Stimulated activated CD8-positive, alpha-beta memory T cell treated with anti-CD3 and anti-CD28 coated beads, Interleukin-2, amount 100 ng/mL, for 1 hour (primary cell): ENCODE results near the gene LIPF.
"Not testable (repeated sequence)": the region's sequence is repeated elsewhere in the genome, so short reads cannot be mapped to it uniquely, and the experiment has no call there.

Experiments used
- DNase-seq, 2 donors: peaks; one replicate each; pipeline ENCODE4 v3.0.0-alpha.2; 2020; ENCODE audit warnings: low read depth in 2 of 2

Gene LIPF

GRCh38 chr10:88664142-88664541, at the start of gene LIPF:
Gene LIPF (plus strand): TSS chr10:88664442. CDS start chr10:88667298, 2,856 bp downstream.
- no peak for DNase-seq

- no peak for DNase-seq
Observed at GRCh38 chr10:88616250-88616977, 47.8 kb upstream of the LIPF start.

- no peak for DNase-seq
Observed at GRCh38 chr10:88617772-88618300, 46.4 kb upstream of the LIPF start.

GRCh38 chr10:88618496-88618895, 45.7 kb upstream of the LIPF start:
- DNase-seq = no peak

- DNase-seq = no peak
Observed at GRCh38 chr10:88620441-88620840, 43.8 kb upstream of the LIPF start.

GRCh38 chr10:88623835-88624234, 40.4 kb upstream of the LIPF start:
- DNase-seq = no peak

GRCh38 chr10:88624840-88625239, 39.4 kb upstream of the LIPF start:
- DNase-seq = no peak

GRCh38 chr10:88640186-88640585, 24.1 kb upstream of the LIPF start:
- no peak for DNase-seq

GRCh38 chr10:88642209-88642608, 22.0 kb upstream of the LIPF start:
- no peak for DNase-seq

GRCh38 chr10:88642963-88643362, 21.3 kb upstream of the LIPF start:
- DNase-seq = no peak

GRCh38 chr10:88647061-88647615, 17.1 kb upstream of the LIPF start:
- DNase-seq = no peak

- DNase-seq = no peak
Observed at GRCh38 chr10:88651101-88651551, 13.1 kb upstream of the LIPF start.

GRCh38 chr10:88652616-88653015, 11.6 kb upstream of the LIPF start:
- no peak for DNase-seq

GRCh38 chr10:88657901-88658300, 6.3 kb upstream of the LIPF start:
- DNase-seq = no peak

- DNase-seq = no peak
Observed at GRCh38 chr10:88659725-88660597, 4.3 kb upstream of the LIPF start.

GRCh38 chr10:88660598-88660884, 3.7 kb upstream of the LIPF start:
- DNase-seq = no peak

- DNase-seq = no peak
Observed at GRCh38 chr10:88661018-88661417, 3.2 kb upstream of the LIPF start.

GRCh38 chr10:88661577-88661976, 2.7 kb upstream of the LIPF start:
- DNase-seq = no peak

- not testable (repeated sequence) for DNase-seq
Observed at GRCh38 chr10:88663153-88663552, 1.1 kb upstream of the LIPF start.

- no peak for DNase-seq
Observed at GRCh38 chr10:88668465-88668864, 4.2 kb downstream of the LIPF start.

- DNase-seq = no peak
Observed at GRCh38 chr10:88670497-88670896, 6.3 kb downstream of the LIPF start.

- no peak for DNase-seq
Observed at GRCh38 chr10:88672041-88672440, 7.8 kb downstream of the LIPF start.
